HG02973 (cell line): ENCODE results near the gene OR10H4.
"Not testable (repeated sequence)": the region's sequence is repeated elsewhere in the genome, so short reads cannot be mapped to it uniquely, and the experiment has no call there.

ENCODE experiments used
- ATAC-seq: cut with Tn5 transposase; IDR thresholded peaks from one replicate; pipeline ENCODE4 v1.9.1; 2021; ENCODE audit warnings: moderate library complexity; ENCODE audit not compliant: unreplicated experiment

The OR10H4 gene, protein sequence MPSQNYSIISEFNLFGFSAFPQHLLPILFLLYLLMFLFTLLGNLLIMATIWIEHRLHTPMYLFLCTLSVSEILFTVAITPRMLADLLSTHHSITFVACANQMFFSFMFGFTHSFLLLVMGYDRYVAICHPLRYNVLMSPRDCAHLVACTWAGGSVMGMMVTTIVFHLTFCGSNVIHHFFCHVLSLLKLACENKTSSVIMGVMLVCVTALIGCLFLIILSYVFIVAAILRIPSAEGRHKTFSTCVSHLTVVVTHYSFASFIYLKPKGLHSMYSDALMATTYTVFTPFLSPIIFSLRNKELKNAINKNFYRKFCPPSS

GRCh38 chr19:15948223-15949058 is at the start of gene OR10H4:
Gene OR10H4, plus strand, starts transcription at chr19:15949008. Its CDS starts 0 bp downstream, at chr19:15949008.
- ATAC-seq: no peak

- ATAC-seq: not testable (repeated sequence)
Measured at GRCh38 chr19:15899561-15899960, 49.2 kb upstream of the OR10H4 start.

GRCh38 chr19:15900032-15900431 is 48.8 kb upstream of the OR10H4 start:
- ATAC-seq: not testable (repeated sequence)

GRCh38 chr19:15900504-15900903 is 48.3 kb upstream of the OR10H4 start:
- no peak for ATAC-seq

DNA sequence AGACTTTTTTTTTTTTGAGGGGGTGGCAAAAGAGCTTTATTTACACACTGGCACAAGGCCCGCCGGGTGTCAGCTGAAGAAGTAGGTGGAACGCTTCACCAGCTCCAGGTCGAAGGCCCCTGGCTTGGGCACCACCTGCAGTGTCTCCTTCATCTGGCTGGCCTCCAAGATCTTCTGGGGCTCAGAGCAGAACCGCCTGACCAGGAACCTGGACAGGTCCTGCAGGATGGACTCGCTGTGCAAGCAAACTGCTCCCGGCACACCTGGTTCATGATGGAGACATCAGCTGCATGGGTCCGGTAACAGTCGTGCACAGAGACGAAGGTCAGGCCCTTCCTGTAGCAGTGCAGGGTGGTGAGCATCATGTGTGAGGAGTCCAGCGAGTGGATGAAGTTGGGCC is 46.6 kb upstream of the OR10H4 start:
- no peak for ATAC-seq

DNA sequence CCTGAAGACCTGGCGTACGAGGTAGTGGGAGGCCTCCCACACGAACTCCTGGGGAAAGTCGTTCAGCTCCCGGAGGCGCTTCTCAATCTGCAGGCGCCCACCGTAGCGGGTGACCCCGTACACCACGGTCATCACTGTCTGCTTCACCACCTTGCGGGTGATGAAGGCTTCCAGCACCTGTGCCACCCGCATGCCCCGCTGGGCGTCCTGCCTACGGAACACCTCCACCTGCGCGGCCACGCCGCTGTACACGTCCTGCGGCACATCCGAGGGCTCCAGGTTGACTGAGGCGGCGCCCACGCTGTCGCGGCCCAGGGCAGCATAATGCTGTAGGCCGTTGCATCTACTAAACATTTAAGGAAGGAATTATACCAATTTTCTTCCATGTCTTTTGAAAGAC is 45.9 kb upstream of the OR10H4 start:
- ATAC-seq: not testable (repeated sequence)

GRCh38 chr19:15905026-15905425 is 43.8 kb upstream of the OR10H4 start:
- ATAC-seq: no peak

DNA sequence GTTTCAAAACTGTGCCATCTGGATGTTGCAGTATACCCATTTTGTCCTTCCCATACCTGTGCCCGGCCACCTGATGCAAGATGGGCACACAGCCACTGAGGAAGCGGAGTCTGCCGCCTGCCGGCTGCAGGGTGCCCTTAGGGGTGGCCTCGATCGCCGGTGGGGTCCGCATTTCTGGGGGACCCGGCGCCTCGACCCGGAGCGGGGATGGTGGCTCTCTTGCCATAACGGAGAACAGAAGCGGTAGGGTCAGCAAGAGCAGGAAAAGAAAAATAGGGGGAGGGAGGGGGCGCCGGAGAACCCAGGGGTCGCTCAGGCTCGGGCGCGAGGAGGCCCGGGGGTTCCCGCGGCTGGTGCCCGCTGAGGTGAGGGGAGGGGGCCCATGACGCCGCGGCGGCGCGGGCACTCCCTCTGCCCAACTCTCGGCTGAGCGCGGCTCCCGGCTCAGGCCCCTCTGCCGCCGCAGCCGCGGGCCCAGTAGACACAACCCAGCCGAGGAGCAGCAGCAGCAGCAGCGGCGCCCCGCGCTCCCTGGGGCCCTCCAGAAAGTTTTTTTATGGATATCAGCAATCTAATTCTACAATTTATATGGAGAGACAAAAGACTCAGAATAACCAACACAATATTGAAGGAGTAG is 37.1 kb upstream of the OR10H4 start:
- ATAC-seq: no peak

DNA sequence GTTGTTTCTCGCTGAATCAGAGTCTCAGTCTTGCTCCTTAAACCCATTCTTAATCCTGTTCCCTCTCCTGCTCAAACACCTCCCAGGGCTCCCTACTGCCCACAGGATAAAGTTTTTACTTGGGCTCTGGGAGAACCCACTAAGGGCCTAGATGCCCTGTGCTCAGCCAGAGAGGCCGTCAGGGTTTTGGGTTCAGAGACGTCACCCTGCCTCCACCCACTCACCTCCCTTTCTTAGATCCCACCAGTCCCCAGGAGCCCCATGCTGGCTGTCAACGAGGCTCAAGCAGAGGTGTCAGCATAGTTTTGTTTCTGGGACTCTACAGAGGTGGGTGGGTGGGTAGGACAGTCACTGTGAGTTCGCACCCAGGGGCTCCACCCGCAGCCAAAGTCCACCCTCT is 35.4 kb upstream of the OR10H4 start:
- ATAC-seq: no peak

DNA sequence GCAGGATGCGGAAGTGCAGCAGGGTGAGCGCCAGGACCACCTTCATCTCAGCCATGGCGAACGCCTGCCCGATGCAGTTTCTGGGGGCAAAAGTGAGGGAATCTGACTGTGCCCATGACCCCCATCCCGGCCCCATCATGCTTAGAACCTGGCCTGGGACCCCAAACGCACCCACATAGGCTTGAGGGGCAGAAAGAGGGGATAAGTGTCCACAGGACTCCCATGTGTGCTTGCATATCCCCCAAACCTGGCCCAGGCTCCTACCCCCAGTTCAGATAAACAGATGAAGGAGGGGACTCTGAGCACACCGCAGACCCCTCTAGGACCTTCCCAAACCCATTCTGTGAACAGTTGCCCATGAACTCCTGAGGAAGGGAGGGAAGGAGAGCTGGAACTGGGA is 35.0 kb upstream of the OR10H4 start:
- ATAC-seq: no peak

GRCh38 chr19:15915109-15915508 is 33.7 kb upstream of the OR10H4 start:
- no peak for ATAC-seq

GRCh38 chr19:15919243-15919642 is 29.6 kb upstream of the OR10H4 start:
- no peak for ATAC-seq

DNA sequence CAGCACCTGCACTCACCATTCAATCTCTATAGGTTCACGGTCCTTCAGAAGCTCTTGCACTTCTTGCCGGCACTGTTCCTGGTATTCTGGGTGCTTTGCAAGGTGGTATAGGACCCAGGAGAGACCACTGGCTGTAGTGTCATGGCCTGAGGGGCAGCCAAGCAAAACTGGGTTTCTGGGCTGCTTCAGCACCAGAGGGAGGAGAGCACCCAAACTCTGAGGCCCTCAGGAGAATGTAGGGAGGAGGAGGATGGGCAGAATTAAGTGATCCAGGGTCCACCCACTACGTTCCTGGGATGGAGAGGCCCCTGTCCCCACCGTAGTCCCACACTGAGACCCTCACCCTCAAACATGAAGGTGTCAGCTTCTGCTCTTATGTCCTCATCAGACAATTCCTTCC is 26.8 kb upstream of the OR10H4 start:
- no peak for ATAC-seq

GRCh38 chr19:15923702-15924101 is 25.1 kb upstream of the OR10H4 start:
- ATAC-seq: no peak

DNA sequence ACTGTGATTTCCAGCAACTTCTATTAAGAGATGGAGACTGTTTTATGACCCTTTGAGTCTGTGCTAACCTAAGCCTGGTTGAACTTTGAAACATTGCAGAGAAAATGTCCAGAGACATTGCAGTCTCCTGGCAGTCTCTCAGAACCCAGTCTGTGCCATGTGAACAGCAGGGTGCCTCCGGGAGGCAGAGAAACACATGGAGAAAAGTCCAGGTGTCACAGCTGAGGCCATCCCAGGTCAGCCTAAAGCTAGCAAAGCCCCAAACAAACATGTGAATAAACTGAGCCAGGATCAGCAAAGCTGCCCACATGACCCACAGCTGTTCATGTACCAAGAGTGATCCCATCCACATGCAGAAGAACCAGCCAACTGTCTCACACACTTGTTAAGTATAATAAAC is 22.3 kb upstream of the OR10H4 start:
- ATAC-seq: no peak

- no peak for ATAC-seq
Measured at GRCh38 chr19:15928321-15928720, 20.5 kb upstream of the OR10H4 start.

DNA sequence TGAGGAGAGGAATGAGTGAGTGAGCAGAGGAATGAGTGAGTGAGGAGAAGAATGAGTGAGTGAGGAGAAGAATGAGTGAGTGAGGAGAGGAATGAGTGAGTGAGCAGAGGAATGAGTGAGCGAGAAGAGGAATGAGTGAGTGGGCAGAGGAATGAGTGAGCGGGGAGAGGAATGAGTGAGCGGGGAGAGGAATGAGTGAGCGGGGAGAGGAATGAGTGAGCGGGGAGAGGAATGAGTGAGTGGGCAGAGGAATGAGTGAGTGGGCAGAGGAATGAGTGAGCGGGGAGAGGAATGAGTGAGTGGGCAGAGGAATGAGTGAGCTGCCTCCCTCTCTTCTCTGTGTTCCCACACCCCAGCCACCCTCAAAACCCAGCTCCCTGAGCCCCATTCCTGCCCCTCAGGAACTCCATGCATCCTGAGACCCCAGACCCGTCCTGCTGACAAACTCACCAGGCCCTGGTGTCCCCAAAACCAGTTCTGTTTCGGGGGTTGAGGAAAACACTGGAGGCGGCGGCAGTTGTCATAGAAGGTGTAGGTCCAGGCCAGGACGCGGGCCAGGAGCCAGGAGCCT is 15.0 kb upstream of the OR10H4 start:
- not testable (repeated sequence) for ATAC-seq

- ATAC-seq: no peak
Measured at GRCh38 chr19:15934332-15935078, 14.3 kb upstream of the OR10H4 start, which contains the start of gene CYP4F11. Gene CYP4F11, minus strand, starts transcription at chr19:15934529. Its CDS starts 121 bp downstream, at chr19:15934408.

DNA sequence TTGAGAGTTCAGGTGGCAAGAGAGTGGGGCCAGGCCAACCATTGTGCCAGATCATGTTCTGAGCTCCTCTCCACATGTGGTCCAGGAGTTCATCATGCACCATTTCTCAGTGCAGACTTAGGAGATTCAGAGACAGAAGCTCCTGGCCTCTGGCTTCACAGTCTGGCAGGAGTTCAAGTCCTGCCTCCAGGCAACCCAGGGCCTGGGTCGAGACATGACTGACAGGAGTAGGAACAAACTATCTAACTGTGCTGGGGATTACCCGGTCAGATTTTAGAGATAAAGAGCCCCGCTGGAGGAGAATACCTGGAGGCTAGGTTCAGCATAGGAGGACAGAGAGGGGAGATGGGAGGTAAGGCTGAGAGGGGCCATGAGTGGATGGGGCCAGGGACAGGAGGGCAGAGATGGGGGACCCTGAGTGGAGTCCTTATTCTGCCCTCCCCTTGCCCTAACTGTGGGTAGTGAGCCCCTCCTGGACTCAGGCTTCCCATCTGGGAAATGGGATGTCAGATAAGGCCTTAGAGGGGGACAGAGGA is 13.6 kb upstream of the OR10H4 start:
- ATAC-seq: no peak

DNA sequence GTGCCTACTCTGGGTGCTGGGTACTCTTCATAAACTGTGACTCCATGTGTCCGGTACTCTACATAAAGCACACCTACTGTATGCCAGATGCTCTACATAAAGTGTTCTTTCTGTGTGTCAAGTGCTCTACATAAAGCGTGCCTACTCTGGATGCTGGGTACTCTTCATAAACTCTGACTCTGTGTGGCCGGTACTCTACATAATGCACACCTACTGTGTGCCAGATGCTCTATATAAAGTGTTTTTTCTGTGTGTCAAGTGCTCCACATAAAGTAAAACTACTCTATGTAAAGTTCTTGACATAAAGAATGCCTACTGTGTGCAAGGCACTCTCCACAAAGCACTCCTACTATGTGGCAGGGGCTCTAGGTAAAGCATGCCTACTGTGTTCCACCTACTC is 12.6 kb upstream of the OR10H4 start:
- no peak for ATAC-seq
